PFSK-1 (cell line): ENCODE data around the gene SLC4A8.

Experiments
- FOXP2 ChIP-seq: optimal IDR thresholded peaks from 2 replicates; pipeline ENCODE3; 2011; ENCODE audit warnings: borderline replicate concordance, control low read depth, inconsistent platforms; ENCODE audit not compliant: insufficient read depth; ENCODE audit errors: extremely low read length, extremely low read depth
- POLR2AphosphoS5 ChIP-seq: IDR thresholded peaks from 2 replicates; pipeline ENCODE4 v1.6.1; 2012; ENCODE audit warnings: low read depth, mild to moderate bottlenecking, control low read depth, low read length, moderate library complexity
- SIN3A ChIP-seq: IDR thresholded peaks from 2 replicates; pipeline ENCODE4 v1.6.1; 2012; ENCODE audit warnings: mild to moderate bottlenecking, low read length, moderate library complexity, borderline replicate concordance; ENCODE audit not compliant: insufficient read depth
- TAF1 ChIP-seq: IDR thresholded peaks from 2 replicates; pipeline ENCODE4 v1.6.1; 2012; ENCODE audit warnings: low read length, control low read depth, borderline replicate concordance; ENCODE audit not compliant: insufficient read depth
- TF ChIP-seq, protein P1 (sequence below), 2 experiments: IDR thresholded peaks; 2 replicates each; pipeline versions ENCODE4 v1.6.1 to v1.8.0; 2011 to 2012; ENCODE audit warnings: low read depth in 2 of 2, low read length in 2 of 2, control low read depth in 1 of 2, inconsistent platforms in 1 of 2, mild to moderate bottlenecking in 1 of 2, moderate library complexity in 1 of 2; ENCODE audit not compliant: insufficient read depth in 1 of 2

DNA sequence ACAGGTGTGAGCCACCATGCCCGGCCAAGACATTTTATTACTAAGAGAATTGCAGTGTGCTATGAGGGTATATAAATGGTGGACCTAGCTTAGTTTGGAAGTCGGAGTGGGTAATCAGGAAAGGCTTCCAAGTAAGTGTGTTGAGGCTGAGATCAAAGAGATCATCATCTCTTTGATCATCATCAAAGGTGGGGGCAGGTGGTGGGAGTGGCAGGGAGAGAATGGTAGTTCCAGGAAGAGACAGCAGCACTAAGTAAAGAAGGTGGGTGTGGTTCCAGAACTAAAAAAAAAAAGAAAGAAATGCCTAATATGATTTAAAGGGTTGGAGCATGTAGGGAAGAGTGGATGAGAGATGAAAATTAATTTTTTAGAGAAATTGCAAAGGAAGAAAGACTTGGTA is 14.7 kb downstream of the SLC4A8 start:
- no peak for TF ChIP-seq SIN3A
- TF ChIP-seq POLR2AphosphoS5: no peak
- TF ChIP-seq, protein P1, sequence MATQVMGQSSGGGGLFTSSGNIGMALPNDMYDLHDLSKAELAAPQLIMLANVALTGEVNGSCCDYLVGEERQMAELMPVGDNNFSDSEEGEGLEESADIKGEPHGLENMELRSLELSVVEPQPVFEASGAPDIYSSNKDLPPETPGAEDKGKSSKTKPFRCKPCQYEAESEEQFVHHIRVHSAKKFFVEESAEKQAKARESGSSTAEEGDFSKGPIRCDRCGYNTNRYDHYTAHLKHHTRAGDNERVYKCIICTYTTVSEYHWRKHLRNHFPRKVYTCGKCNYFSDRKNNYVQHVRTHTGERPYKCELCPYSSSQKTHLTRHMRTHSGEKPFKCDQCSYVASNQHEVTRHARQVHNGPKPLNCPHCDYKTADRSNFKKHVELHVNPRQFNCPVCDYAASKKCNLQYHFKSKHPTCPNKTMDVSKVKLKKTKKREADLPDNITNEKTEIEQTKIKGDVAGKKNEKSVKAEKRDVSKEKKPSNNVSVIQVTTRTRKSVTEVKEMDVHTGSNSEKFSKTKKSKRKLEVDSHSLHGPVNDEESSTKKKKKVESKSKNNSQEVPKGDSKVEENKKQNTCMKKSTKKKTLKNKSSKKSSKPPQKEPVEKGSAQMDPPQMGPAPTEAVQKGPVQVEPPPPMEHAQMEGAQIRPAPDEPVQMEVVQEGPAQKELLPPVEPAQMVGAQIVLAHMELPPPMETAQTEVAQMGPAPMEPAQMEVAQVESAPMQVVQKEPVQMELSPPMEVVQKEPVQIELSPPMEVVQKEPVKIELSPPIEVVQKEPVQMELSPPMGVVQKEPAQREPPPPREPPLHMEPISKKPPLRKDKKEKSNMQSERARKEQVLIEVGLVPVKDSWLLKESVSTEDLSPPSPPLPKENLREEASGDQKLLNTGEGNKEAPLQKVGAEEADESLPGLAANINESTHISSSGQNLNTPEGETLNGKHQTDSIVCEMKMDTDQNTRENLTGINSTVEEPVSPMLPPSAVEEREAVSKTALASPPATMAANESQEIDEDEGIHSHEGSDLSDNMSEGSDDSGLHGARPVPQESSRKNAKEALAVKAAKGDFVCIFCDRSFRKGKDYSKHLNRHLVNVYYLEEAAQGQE (IDR thresholded peaks at IDR 0.05; ENCODE audit: insufficient read depth in 1 of 2, low read depth in 2 of 2, low read length in 2 of 2): no peak
- no peak for TF ChIP-seq TAF1
- TF ChIP-seq FOXP2: no peak
